GM21723 (cell line): ENCODE data around the gene MT1HL1.
"Not testable (repeated sequence)": the region's sequence is repeated elsewhere in the genome, so short reads cannot be mapped to it uniquely, and the experiment has no call there.

ENCODE experiments used
- ATAC-seq: cut with Tn5 transposase; IDR thresholded peaks from one replicate; pipeline ENCODE4 v1.9.1; 2021; ENCODE audit warnings: mild to moderate bottlenecking, moderate library complexity; ENCODE audit not compliant: unreplicated experiment

Gene MT1HL1

GRCh38 chr1:236979149-236979900, 24.9 kb downstream of the MT1HL1 start:
- ATAC-seq, result no peak

GRCh38 chr1:236978740-236979139, 25.5 kb downstream of the MT1HL1 start:
- ATAC-seq, result no peak

- no peak for ATAC-seq
These were observed 28.8 kb downstream of the MT1HL1 start for GRCh38 chr1:236975461-236975860.

GRCh38 chr1:236974025-236974424, 30.2 kb downstream of the MT1HL1 start:
- ATAC-seq, result not testable (repeated sequence)

GRCh38 chr1:236966636-236967035, 37.6 kb downstream of the MT1HL1 start:
- ATAC-seq, result no peak

- no peak for ATAC-seq
These were observed 40.3 kb downstream of the MT1HL1 start for GRCh38 chr1:236963920-236964319.

GRCh38 chr1:236959112-236959511, 45.1 kb downstream of the MT1HL1 start:
- no peak for ATAC-seq

GRCh38 chr1:236957235-236957634, 47.0 kb downstream of the MT1HL1 start:
- no peak for ATAC-seq
